Panc1 (cell line): ENCODE results near the gene PLA2G2E.

Source experiments
- TF ChIP-seq, protein P1 (sequence below): fragments of 450-650 bp; IDR thresholded peaks from 2 replicates; pipeline ENCODE4 v1.5.1; 2017; ENCODE audit warnings: mild to moderate bottlenecking
- TF ChIP-seq, protein P2 (sequence below), 2 experiments: IDR thresholded peaks; 2 replicates each; pipeline ENCODE4 v1.6.1; 2011 to 2012; ENCODE audit warnings: low read depth in 2 of 2, control low read depth in 1 of 2, low read length in 1 of 2, mild to moderate bottlenecking in 1 of 2, moderate library complexity in 1 of 2; ENCODE audit not compliant: insufficient read depth in 1 of 2

DNA sequence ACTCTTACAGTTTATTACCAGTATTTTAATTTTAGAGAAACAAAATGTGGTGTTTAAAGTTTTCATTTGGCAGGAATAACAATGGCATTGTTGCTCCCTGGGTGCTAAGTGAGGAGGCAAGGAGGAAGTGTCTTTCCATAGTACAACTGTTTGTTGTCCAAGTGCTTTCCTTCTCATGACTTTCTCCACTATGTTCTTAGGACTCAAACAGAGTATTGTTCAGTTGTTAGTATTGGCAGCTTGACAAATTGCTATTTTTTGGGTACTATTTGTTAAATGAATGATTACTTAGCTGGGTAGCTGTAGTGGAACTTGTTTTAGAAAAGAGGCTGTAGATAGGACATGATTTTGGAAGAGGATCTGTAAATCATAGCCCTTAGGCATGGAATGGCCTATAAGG lies 33.8 kb downstream of the PLA2G2E start:
- TF ChIP-seq, protein P1, sequence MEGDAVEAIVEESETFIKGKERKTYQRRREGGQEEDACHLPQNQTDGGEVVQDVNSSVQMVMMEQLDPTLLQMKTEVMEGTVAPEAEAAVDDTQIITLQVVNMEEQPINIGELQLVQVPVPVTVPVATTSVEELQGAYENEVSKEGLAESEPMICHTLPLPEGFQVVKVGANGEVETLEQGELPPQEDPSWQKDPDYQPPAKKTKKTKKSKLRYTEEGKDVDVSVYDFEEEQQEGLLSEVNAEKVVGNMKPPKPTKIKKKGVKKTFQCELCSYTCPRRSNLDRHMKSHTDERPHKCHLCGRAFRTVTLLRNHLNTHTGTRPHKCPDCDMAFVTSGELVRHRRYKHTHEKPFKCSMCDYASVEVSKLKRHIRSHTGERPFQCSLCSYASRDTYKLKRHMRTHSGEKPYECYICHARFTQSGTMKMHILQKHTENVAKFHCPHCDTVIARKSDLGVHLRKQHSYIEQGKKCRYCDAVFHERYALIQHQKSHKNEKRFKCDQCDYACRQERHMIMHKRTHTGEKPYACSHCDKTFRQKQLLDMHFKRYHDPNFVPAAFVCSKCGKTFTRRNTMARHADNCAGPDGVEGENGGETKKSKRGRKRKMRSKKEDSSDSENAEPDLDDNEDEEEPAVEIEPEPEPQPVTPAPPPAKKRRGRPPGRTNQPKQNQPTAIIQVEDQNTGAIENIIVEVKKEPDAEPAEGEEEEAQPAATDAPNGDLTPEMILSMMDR, result no peak
- TF ChIP-seq, protein P2, sequence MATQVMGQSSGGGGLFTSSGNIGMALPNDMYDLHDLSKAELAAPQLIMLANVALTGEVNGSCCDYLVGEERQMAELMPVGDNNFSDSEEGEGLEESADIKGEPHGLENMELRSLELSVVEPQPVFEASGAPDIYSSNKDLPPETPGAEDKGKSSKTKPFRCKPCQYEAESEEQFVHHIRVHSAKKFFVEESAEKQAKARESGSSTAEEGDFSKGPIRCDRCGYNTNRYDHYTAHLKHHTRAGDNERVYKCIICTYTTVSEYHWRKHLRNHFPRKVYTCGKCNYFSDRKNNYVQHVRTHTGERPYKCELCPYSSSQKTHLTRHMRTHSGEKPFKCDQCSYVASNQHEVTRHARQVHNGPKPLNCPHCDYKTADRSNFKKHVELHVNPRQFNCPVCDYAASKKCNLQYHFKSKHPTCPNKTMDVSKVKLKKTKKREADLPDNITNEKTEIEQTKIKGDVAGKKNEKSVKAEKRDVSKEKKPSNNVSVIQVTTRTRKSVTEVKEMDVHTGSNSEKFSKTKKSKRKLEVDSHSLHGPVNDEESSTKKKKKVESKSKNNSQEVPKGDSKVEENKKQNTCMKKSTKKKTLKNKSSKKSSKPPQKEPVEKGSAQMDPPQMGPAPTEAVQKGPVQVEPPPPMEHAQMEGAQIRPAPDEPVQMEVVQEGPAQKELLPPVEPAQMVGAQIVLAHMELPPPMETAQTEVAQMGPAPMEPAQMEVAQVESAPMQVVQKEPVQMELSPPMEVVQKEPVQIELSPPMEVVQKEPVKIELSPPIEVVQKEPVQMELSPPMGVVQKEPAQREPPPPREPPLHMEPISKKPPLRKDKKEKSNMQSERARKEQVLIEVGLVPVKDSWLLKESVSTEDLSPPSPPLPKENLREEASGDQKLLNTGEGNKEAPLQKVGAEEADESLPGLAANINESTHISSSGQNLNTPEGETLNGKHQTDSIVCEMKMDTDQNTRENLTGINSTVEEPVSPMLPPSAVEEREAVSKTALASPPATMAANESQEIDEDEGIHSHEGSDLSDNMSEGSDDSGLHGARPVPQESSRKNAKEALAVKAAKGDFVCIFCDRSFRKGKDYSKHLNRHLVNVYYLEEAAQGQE (IDR thresholded peaks at IDR 0.05; ENCODE audit: insufficient read depth in 1 of 2, low read depth in 2 of 2, low read length in 1 of 2), result no peak
